GM19395 (cell line): Measurements from ENCODE around the gene AGAP1.

Source experiments
- ATAC-seq: cut with Tn5 transposase; IDR thresholded peaks from one replicate; pipeline ENCODE4 v1.9.1; 2021; ENCODE audit warnings: mild to moderate bottlenecking, moderate library complexity; ENCODE audit not compliant: unreplicated experiment

Gene AGAP1

GRCh38 chr2:236161082-236161462, 667.2 kb downstream of the AGAP1 start:
- no peak for ATAC-seq

- no peak for ATAC-seq
Observed at GRCh38 chr2:236161531-236161930, 667.7 kb downstream of the AGAP1 start.

GRCh38 chr2:236162031-236162845, 668.4 kb downstream of the AGAP1 start:
- ATAC-seq: no peak

- no peak for ATAC-seq
Observed at GRCh38 chr2:236162882-236163470, 669.1 kb downstream of the AGAP1 start.

GRCh38 chr2:236163471-236164200, 669.8 kb downstream of the AGAP1 start:
- ATAC-seq: no peak

GRCh38 chr2:236164201-236164924, 670.5 kb downstream of the AGAP1 start:
- no peak for ATAC-seq

- ATAC-seq: no peak
Observed at GRCh38 chr2:236164925-236165841, 671.3 kb downstream of the AGAP1 start.

GRCh38 chr2:236165842-236166795, 672.3 kb downstream of the AGAP1 start:
- no peak for ATAC-seq

- no peak for ATAC-seq
Observed at GRCh38 chr2:236166796-236167296, 673.0 kb downstream of the AGAP1 start.

GRCh38 chr2:236167297-236168109, 673.7 kb downstream of the AGAP1 start:
- no peak for ATAC-seq

GRCh38 chr2:236168110-236169080, 674.6 kb downstream of the AGAP1 start, which contains the start of gene GBX2:
Gene GBX2 (minus strand): TSS chr2:236168386. CDS start chr2:236167971, 415 bp downstream.
- no peak for ATAC-seq

- ATAC-seq: no peak
Observed at GRCh38 chr2:236169151-236169721, 675.4 kb downstream of the AGAP1 start.

- ATAC-seq: no peak
Observed at GRCh38 chr2:236169741-236170589, 676.1 kb downstream of the AGAP1 start.

GRCh38 chr2:236170590-236171165, 676.8 kb downstream of the AGAP1 start:
- ATAC-seq: no peak

- no peak for ATAC-seq
Observed at GRCh38 chr2:236171181-236171679, 677.4 kb downstream of the AGAP1 start.
